Stimulated activated CD8-positive, alpha-beta memory T cell treated with anti-CD3 and anti-CD28 coated beads, Interleukin-12 subunit alpha, Interleukin-12 subunit beta, amount 100 ng/mL, for 24 hours (primary cell): ENCODE data around the gene TAPBPL.

Source experiments
- DNase-seq: peaks from one replicate; pipeline ENCODE4 v3.0.0-alpha.2; 2020; ENCODE audit errors: extremely low read depth

TAPBPL gene

DNA sequence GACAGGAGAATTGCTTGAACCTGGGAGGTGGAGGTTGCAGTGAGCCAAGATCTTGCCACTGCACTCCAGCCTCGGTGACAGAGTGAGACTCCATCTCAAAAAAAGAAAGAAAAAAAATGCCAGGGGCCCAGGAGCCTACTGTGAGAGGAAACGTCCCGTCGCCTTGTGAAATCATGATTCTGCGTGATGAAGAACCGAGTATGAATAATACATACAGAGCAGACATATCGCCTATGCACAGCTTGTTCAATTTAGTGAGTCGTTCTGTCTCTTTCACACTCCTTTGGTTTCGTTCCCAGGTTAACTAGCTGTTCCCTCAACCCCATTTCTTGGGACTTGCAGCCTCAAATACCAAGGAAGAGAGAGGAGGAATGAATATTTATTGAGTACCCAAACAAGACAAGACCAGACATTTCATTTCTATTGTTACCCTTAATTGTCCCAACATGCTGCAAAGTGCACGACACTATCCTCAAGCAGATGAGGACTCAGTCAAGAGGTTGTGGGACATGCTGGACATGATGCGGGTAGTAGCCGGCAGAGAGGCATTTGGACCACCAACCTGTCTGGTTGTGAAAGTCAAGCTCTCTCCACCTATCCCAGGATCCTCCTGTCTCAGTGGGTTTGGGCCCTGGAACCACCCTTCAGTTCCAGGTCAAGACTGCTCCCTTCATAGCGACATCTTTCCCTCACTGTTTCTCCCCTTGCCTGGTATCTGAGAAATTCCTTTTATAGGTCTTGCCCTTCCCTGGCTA, 15.7 kb upstream of the TAPBPL start:
- DNase-seq: no peak

DNA sequence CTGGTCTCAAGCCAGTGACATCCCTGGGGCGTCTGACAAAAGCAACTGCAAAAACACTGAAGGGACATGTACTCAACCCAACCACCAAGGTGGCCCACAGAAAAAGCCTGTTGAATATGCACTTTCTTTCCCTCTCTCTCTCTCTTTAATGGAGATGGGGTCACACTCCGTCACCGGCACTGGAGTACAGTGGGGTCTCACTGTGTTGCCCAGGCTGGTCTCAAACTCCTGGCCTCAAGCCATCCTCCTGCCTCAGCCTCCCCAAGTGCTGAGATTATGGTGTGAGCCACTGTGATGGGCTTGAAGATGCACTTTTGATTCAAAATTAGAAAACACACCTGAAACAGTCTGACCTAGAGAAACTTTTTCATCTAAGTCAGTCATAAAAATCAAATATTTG, 14.3 kb upstream of the TAPBPL start:
- no peak for DNase-seq

DNA sequence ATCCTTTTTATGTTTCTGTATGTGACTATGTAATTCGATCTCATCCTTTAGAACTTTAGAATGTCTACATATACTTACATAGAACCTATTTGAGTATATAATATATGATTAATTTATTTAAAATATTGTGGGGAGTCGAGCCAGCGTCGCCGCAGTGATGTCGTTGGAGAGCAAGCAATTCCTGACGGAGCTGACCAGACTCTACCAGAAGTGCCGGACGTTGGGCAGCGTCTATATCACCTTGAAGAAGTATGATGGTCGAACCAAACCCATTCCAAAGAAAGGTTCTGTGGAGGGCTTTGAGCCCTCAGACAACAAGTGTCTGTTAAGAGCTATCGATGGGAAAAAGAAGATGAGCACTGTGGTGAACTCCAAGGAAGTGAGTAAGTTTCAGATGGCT, 13.5 kb upstream of the TAPBPL start:
- DNase-seq: no peak

DNA sequence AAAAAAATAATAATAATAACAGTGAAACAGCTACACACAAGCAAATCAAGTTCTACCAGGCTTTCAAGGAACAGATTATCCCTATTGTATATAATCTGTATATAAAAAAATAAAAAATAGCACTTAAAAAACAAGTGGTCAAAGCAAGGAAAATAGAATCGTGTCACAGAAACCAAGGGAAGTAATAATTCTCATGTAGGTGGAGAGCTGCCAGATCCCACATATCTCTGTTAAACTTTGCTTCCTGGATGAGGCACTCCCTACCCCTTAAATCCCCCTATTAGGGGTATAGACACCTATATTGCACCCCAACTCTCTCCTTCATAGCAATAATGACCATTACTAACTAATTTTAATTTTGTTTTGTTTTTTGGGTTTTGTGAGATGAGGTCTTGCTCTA, 11.5 kb upstream of the TAPBPL start:
- DNase-seq: no peak

DNA sequence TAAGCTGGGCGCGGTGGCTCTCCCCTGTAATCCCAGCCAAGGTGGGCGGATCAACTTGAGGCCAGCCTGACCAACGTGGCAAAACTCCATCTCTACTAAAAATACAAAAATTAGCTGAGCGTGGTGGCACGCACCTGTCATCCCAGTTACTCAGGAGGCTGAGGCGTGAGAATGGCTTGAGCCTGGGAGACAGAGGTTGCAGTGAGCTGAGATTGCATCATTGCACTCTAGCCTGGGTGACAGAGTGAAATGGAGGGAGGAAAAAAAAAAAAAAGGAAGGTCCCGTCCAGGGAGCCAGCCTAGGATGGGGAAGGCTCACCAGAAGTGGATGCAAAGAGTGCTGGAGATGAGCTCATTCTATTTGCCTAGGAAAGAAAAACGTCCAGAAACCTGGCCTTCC, 9.0 kb upstream of the TAPBPL start:
- DNase-seq: no peak

DNA sequence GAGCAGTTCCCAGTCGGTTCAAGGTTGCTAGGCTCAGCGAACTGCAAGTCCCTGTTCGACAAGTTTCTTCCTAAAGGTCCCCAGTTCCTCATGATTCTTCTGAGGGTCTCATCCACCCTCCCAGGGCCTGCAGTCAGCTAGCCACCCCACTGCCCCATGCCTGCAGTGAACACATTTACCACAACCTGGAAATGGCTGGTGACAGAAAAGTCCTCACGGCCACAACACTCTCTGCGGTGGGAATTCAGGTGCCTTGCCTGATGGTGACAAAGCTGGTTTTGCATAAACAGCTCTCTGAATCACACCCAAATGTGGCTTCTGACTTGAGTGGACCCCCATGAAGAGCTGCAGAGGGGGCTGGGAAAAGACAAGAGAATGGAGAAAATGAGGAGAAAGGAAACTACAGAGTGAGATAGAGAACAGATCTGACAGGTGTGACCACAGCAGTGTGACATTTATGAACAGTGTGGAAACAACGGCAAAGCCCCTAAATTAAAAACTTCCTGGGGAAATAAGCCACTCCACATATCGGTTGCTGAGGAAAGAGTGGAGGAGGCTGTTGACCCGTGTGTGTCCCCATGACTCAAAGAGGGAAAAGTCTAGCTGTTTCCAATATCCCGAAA, 8.4 kb upstream of the TAPBPL start:
- DNase-seq: no peak

DNA sequence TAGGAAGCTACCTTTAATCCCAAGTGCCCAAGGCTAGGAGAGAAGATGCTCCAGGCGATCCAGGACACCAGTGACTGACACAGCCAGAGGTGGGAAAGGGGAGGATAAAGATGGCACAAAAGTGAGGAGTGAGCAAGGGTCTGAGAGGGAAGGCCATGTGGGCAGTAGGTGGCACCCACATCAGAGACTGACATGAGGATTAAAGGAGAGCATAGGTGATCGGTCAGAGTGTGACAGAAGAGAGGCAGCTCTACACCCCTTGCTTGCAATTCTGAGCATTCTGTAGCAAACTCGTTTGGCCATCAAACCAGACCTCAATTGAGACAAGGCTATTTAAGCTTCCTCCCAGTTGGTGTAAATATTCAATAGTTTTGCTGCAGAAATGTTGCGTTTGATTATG, 7.8 kb upstream of the TAPBPL start:
- DNase-seq: no peak

DNA sequence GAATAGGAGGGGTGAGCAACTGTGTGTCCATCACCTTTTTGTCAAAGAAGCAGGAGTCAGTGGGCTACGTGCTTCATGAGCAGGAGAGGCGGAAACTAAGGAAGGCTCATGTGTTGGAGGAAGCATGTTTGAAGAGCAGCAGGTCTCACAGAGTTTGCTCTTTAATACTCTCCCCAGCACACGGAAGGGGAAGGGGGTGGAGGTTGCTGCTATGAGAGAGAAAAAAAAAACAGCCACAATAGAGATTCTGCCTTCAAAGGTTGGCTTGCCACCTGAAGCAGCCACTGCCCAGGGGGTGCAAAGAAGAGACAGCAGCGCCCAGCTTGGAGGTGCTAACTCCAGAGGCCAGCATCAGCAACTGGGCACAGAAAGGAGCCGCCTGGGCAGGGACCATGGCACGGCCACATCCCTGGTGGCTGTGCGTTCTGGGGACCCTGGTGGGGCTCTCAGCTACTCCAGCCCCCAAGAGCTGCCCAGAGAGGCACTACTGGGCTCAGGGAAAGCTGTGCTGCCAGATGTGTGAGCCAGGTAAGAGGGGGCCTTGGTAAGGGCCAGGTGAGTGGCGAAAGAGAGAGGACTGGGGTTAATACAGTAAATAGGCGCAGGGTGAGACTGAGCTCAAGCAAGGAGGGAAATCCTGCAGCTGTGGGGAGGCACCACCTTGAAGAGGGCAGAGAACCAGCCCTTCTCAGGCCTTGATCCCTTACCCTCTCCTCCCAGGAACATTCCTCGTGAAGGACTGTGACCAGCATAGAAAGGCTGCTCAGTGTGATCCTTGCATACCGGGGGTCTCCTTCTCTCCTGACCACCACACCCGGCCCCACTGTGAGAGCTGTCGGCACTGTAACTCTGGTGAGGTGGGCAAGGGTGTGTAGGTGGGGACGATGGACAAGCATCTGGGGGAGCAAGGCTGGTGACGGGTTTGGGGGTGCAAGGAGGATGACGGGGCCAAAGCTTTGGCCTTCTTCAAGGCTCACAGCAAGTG, 6.8 kb upstream of the TAPBPL start, which contains the start of gene CD27:
Gene CD27, plus strand, starts transcription at position 252 of the 985 bp plus-strand sequence. Its CDS starts 141 bp downstream, at position 393.
- no peak for DNase-seq

DNA sequence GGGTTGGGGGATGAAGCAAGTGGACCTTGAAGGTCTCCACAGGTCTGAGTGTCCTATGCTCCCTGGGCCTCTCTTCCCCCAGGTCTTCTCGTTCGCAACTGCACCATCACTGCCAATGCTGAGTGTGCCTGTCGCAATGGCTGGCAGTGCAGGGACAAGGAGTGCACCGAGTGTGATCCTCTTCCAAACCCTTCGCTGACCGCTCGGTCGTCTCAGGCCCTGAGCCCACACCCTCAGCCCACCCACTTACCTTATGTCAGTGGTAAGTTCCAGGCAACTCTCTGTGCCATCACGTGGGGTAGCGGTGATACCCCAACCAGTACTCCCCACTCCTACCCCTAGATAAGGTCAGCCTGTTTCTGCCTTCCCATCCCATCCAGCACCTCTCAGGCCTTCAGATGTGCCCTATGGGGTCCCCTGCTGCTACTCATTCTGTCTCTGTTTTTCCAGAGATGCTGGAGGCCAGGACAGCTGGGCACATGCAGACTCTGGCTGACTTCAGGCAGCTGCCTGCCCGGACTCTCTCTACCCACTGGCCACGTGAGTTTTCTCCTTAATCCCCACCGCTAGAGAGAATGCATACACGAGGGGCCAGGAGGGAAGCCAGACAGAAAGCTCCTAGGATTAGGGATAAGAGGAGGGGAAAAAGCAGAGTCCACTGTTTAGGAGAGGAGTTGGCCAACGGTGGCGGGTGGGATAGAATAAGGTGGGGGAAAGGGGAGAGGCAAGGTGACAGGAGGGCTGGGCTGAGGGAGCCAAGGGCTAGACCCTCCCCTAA, 1.6 kb upstream of the TAPBPL start:
- no peak for DNase-seq

DNA sequence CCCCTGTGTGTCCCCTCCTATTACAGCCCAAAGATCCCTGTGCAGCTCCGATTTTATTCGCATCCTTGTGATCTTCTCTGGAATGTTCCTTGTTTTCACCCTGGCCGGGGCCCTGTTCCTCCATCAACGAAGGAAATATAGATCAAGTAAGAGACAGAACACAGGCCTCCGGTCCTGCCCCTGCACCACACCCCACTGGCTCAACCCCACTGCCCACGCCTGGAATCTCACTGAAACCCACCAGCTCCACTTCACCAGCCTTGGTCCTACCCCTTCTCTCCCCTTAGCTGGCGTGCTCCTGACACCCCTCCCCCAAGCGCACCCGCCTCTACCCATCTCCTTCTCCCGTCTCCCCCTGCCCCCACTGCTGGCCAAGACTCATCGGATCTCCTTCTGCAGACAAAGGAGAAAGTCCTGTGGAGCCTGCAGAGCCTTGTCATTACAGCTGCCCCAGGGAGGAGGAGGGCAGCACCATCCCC, 934 bp upstream of the TAPBPL start:
- no peak for DNase-seq

DNA sequence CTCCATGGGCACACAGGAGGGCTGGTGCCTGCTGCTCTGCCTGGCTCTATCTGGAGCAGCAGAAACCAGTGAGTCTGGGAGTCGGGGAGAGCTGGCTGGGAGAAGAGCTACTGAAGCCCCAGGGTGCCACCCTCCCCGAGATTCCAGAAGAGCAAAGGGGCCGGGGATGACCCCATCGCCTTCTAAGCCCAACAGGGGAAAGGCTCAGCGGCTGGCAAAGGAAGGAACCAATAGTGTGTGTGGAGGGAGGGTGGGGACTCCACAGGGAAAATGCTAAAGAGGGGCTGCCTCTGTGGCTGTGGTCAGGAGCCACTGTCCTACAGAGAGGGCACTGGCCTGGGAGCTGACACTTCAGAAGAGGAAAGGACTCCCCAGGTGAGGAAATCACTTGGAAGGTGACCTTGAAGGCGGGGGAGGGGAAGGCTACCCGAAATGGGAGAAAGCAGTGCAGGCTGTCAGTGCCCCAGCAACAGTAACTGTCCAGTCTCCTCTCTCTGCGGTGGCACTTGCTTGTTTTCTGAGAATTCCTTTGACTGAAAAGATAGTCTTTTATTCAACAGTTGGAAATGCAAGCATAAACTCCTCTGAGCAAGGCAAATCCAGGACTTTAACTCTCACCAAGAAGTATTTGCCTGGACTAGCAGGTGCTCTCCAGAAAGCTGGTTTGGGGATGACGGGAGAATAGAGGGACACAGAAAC, 552 bp downstream of the TAPBPL start:
- DNase-seq: no peak

DNA sequence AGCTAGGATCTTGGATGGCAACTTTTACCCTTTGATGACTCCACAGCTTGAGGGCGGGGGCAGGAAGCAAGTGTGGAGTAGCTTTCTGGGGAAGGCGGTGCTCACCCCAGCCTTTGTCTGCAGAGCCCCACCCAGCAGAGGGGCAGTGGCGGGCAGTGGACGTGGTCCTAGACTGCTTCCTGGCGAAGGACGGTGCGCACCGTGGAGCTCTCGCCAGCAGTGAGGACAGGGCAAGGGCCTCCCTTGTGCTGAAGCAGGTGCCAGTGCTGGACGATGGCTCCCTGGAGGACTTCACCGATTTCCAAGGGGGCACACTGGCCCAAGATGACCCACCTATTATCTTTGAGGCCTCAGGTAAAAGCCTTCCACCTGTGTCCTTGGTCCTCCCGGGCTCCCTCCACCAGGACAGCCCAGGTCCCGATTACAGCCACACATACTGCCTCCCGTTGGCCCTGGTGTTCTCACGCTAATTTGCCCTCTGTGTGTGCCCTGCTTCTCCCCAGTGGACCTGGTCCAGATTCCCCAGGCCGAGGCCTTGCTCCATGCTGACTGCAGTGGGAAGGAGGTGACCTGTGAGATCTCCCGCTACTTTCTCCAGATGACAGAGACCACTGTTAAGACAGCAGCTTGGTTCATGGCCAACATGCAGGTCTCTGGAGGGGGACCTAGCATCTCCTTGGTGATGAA, 1.2 kb downstream of the TAPBPL start:
- DNase-seq: no peak

DNA sequence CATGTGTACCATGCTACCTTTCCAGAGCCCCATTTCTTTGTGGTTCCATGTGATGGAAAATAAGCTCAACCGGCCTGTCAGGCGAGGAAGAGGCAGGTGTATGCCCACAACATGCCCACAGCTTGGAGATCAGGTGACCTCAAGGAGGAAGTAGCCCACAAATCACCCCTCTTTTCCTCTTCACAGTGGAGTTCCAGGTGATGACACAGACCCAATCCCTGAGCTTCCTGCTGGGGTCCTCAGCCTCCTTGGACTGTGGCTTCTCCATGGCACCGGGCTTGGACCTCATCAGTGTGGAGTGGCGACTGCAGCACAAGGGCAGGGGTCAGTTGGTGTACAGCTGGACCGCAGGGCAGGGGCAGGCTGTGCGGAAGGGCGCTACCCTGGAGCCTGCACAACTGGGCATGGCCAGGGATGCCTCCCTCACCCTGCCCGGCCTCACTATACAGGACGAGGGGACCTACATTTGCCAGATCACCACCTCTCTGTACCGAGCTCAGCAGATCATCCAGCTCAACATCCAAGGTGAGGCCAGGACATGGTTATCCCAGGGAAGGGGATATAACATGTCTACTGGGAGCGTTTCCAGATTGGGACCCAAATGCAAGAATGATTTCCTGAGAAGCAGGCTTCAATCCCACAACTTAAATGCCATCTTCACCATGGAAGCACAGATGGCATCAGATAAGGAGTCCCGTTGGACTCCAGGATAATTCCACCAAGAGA, 5.5 kb downstream of the TAPBPL start:
- DNase-seq: no peak

DNA sequence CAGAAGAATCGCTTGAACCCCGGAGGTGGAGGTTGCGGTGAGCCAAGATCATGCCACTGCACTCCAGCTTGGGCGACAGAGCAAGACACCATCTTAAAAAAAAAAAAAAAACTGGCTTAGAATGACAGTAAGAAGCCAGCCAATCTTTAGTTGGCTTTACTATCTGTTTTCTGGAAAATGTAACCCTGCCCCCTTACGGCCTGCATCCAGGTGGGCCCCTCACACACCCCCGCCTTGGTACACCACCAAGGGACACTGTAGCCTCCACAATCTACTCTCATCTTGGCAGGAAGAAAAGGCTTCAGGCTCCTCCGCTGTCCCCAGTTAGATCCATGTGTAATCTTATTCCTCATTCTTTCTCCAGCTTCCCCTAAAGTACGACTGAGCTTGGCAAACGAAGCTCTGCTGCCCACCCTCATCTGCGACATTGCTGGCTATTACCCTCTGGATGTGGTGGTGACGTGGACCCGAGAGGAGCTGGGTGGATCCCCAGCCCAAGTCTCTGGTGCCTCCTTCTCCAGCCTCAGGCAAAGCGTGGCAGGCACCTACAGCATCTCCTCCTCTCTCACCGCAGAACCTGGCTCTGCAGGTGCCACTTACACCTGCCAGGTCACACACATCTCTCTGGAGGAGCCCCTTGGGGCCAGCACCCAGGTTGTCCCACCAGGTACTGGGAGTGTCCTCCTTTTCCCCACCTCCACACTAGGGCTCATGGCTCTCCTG, 6.6 kb downstream of the TAPBPL start:
- DNase-seq: no peak

DNA sequence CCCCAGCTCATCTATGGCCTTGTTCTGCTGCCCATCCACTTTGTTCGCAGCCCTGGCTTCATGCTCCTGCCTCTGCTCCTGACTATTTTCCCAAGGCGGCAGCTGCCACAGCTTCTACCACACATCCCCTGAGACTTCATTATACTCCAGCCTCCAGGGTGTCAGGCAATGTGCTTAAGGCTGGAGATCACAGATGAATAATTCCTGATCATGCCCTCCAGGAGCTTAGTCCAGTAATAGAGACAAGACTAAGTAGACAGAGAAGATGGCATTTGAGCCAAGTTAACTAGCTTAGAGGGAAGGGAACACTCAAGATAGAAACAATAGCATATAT, 7.1 kb downstream of the TAPBPL start:
- DNase-seq: no peak

DNA sequence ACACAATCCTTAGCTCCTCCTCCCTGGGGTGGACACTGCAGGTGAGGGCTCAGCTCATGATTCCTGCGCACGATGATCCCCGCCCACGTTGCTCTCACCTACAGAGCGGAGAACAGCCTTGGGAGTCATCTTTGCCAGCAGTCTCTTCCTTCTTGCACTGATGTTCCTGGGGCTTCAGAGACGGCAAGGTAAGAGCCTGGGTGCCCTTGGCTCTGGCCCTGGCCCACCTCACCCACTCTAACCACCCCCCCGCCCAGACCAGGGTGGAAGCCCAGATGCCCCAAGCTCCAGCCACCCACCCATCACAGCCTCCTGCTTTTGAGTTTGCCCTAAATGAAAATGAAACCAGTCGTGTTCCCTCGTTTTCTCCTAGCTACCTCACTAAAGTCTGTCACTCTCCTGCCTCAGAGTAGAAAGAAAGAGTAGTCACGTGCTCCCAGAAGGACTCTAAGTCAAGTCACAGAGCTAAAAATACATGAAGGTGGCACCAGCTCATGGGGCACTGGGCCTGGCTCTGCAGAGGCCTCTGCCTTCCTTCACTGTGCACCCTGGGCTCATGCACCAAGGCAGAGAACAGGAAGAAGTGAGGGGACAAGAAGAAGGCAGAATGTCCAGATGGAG, 9.0 kb downstream of the TAPBPL start:
- no peak for DNase-seq

DNA sequence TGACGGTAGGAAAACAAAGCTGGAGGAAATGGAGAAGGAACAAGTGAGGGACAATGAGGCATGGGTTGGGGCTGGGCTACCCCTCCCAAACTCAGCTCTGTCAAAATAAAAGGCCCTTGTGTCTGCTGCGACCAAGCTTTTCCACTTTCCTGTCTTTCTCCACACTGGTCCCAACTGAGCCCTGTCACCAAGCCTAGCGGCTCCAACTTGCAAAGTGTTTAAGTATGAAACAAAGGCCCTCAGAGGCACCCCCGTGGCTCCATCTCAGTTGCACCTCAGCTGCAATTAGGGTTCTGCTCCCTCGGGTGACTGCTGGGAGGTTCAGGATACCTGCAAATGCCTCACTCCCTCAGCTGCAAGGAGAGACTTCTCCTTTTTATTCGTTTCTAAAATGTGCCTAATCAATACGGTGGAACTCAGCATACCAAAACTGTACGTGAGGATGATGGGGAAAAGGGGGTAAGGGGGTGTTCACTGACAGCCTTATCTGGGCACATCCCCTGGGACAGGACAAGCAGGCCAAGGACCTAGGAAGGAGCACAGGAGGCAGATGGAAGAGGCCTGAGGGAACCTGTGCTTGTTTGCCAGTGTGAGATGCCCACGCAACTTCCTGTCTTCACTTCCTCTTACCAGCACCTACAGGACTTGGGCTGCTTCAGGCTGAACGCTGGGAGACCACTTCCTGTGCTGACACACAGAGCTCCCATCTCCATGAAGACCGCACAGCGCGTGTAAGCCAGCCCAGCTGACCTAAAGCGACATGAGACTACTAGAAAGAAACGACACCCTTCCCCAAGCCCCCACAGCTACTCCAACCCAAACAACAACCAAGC, 9.8 kb downstream of the TAPBPL start:
- DNase-seq: peak; percentile 65
